Neuronal stem cell (in vitro differentiated cells): ENCODE results near the gene ACACB.

Experiments
- DNase-seq: peaks from one replicate; pipeline ENCODE4 v3.0.0-alpha.2; 2013; ENCODE audit warnings: low spot score
- H2AFZ ChIP-seq: one replicate; pipeline ENCODE4 v1.6.1; 2013; ENCODE audit warnings: mild to moderate bottlenecking, low read length, inconsistent platforms
- H2AK5ac ChIP-seq: 2 replicates; pipeline ENCODE4 v1.6.1; 2013; ENCODE audit warnings: low read depth, mild to moderate bottlenecking, inconsistent platforms, low read length, moderate library complexity, mixed read lengths
- H2BK120ac ChIP-seq: 2 replicates; pipeline ENCODE4 v1.6.1; 2013; ENCODE audit warnings: low read depth, mild to moderate bottlenecking, inconsistent platforms, low read length, moderate library complexity, mixed read lengths
- H2BK12ac ChIP-seq: one replicate; pipeline ENCODE4 v1.6.1; 2013; ENCODE audit warnings: low read length, inconsistent platforms
- H2BK15ac ChIP-seq: 2 replicates; pipeline ENCODE4 v1.6.1; 2013; ENCODE audit warnings: mild to moderate bottlenecking, low read length, inconsistent platforms, mixed read lengths
- H2BK5ac ChIP-seq: one replicate; pipeline ENCODE4 v1.6.1; 2013; ENCODE audit warnings: inconsistent platforms, mild to moderate bottlenecking, low read length, moderate library complexity
- H3K14ac ChIP-seq: one replicate; pipeline ENCODE4 v1.6.1; 2013; ENCODE audit warnings: low read length, inconsistent platforms
- H3K18ac ChIP-seq: 2 replicates; pipeline ENCODE4 v1.6.1; 2013; ENCODE audit warnings: low read length, inconsistent platforms
- H3K23ac ChIP-seq: 2 replicates; pipeline ENCODE4 v1.6.1; 2013; ENCODE audit warnings: low read depth, mild to moderate bottlenecking, mixed read lengths, low read length, inconsistent platforms; ENCODE audit not compliant: poor library complexity
- H3K27ac ChIP-seq: replicated peaks from 3 replicates; pipeline ENCODE4 v1.5.1; 2013; ENCODE audit warnings: low read length, inconsistent platforms
- H3K27me3 ChIP-seq, 3 experiments: 2 replicates each; pipeline ENCODE4 v1.6.1; 2013; ENCODE audit warnings: low read length in 3 of 3, mild to moderate bottlenecking in 2 of 3, inconsistent platforms in 1 of 3, low read depth in 1 of 3, mixed read lengths in 1 of 3, moderate library complexity in 1 of 3; ENCODE audit not compliant: control insufficient read depth in 3 of 3, insufficient read depth in 3 of 3
- H3K36me3 ChIP-seq, 2 donors: replicated peaks in 1 of 2; 2 replicates each; pipeline ENCODE4 v1.6.1; 2013; ENCODE audit warnings: low read length in 2 of 2; ENCODE audit not compliant: control insufficient read depth in 2 of 2, insufficient read depth in 2 of 2
- H3K4ac ChIP-seq: 2 replicates; pipeline ENCODE4 v1.6.1; 2013; ENCODE audit warnings: inconsistent platforms, mild to moderate bottlenecking, low read length, moderate library complexity
- H3K4me1 ChIP-seq, 2 donors: 1 replicate in 1 of 2; 2 replicates in 1 of 2; pipeline ENCODE4 v1.6.1; 2013; ENCODE audit warnings: low read length in 2 of 2, low read depth in 1 of 2; ENCODE audit not compliant: control insufficient read depth in 2 of 2, insufficient read depth in 1 of 2
- H3K4me2 ChIP-seq: one replicate; pipeline ENCODE4 v1.6.1; 2013; ENCODE audit warnings: mild to moderate bottlenecking, low read length, inconsistent platforms; ENCODE audit not compliant: insufficient read depth, poor library complexity, severe bottlenecking
- H3K4me3 ChIP-seq, 2 donors: 2 replicates each; pipeline ENCODE4 v1.5.1; 2013; ENCODE audit warnings: low read length in 2 of 2, mild to moderate bottlenecking in 2 of 2, inconsistent platforms in 1 of 2, moderate library complexity in 1 of 2
- H3K79me1 ChIP-seq: one replicate; pipeline ENCODE4 v1.6.1; 2013; ENCODE audit warnings: low read depth, mild to moderate bottlenecking, inconsistent platforms, low read length, moderate library complexity
- H3K9ac ChIP-seq: one replicate; pipeline ENCODE4 v1.6.1; 2013; ENCODE audit warnings: mild to moderate bottlenecking, low read depth, low read length, inconsistent platforms; ENCODE audit not compliant: poor library complexity
- H3K9me3 ChIP-seq, 2 donors: replicated peaks in 1 of 2; 2 replicates each; pipeline versions ENCODE3 to v1.6.1; 2013; ENCODE audit warnings: low read length in 2 of 2, mild to moderate bottlenecking in 2 of 2, inconsistent platforms in 1 of 2, low read depth in 1 of 2, mixed read lengths in 1 of 2, moderate library complexity in 1 of 2; ENCODE audit not compliant: control insufficient read depth in 2 of 2, insufficient read depth in 1 of 2
- H4K8ac ChIP-seq: one replicate; pipeline ENCODE4 v1.6.1; 2013; ENCODE audit warnings: low read depth, mild to moderate bottlenecking, inconsistent platforms, low read length, moderate library complexity
- H4K91ac ChIP-seq: one replicate; pipeline ENCODE4 v1.6.1; 2013; ENCODE audit warnings: low read length, low read depth, mild to moderate bottlenecking, inconsistent platforms; ENCODE audit not compliant: poor library complexity
- WGBS, 2 donors: extraction: QIAGEN DNeasy Blood & Tissue Kit; methylation state at CpG; one replicate each; pipeline ENCODE4 v1.1.7; 2013; ENCODE audit warnings: missing lambda C conversion rate in 2 of 2, mixed read lengths in 1 of 2; ENCODE audit not compliant: insufficient read length in 2 of 2, insufficient replicate concordance in 1 of 2; ENCODE audit errors: extremely low coverage in 2 of 2; 5-methylcytosine and 5-hydroxymethylcytosine counted together

Gene ACACB

GRCh38 chr12:109178532-109178931 lies 62.1 kb downstream of the ACACB start:
- Histone ChIP-seq H3K36me3 (peaks cover 1 to 6% of the 10 kb centered on the region in 2 donors), H2AK5ac (no peak overlapping the region), H4K91ac (no peak overlapping the region), H2AFZ (no peak overlapping the region), H3K23ac (no peak overlapping the region), H4K8ac (no peak overlapping the region), H3K4me3 (no peak overlapping the region), H2BK120ac (no peak overlapping the region), H2BK15ac (no peak overlapping the region), H3K4me1 (no peaks in the 10 kb centered on the region), H3K14ac (no peak overlapping the region), H3K4ac (no peak overlapping the region), H3K27me3 (no peaks in the 10 kb centered on the region), H2BK12ac (no peak overlapping the region), H3K9me3 (peaks cover 2 to 8% of the 10 kb centered on the region in 2 donors), H2BK5ac (no peak overlapping the region), H3K9ac (no peak overlapping the region), H3K79me1 (no peaks in the 10 kb centered on the region), H3K27ac (no peak overlapping the region), H3K18ac (no peak overlapping the region), H3K4me2 (no peak overlapping the region)
- WGBS, 2 donors = no CpG with 5 or more reads among the region's 6 CpGs
- no peak for DNase-seq

GRCh38 chr12:109179927-109180326 lies 63.5 kb downstream of the ACACB start:
- peaks cover 1 to 6% of the 10 kb centered on the region in 2 donors for H3K36me3 ChIP-seq
- no peak overlapping the region for H3K27ac ChIP-seq
- H3K4ac ChIP-seq = no peak overlapping the region
- H3K9ac ChIP-seq = no peak overlapping the region
- no peaks in the 10 kb centered on the region for H3K27me3 ChIP-seq
- no peak overlapping the region for H3K23ac ChIP-seq
- H2BK5ac ChIP-seq = no peak overlapping the region
- H4K8ac ChIP-seq = no peak overlapping the region
- H3K18ac ChIP-seq = no peak overlapping the region
- no peak overlapping the region for H4K91ac ChIP-seq
- no peaks in the 10 kb centered on the region for H3K79me1 ChIP-seq
- no peak for DNase-seq
- no peak overlapping the region for H3K4me3 ChIP-seq
- H3K4me2 ChIP-seq = no peak overlapping the region
- no peaks in the 10 kb centered on the region for H3K4me1 ChIP-seq
- H2AFZ ChIP-seq = no peak overlapping the region
- H2BK15ac ChIP-seq = no peak overlapping the region
- H2BK12ac ChIP-seq = no peak overlapping the region
- no peak overlapping the region for H2AK5ac ChIP-seq
- no peak overlapping the region for H3K14ac ChIP-seq
- no CpG with 5 or more reads among the region's 6 CpGs for WGBS, 2 donors
- H2BK120ac ChIP-seq = no peak overlapping the region
- H3K9me3 ChIP-seq = peaks cover 0 to 5% of the 10 kb centered on the region in 2 donors

GRCh38 chr12:109182041-109182839 lies 65.9 kb downstream of the ACACB start:
- Histone ChIP-seq H2BK12ac (no peak overlapping the region), H3K4me2 (no peak overlapping the region), H3K9me3 (peaks cover 0 to 5% of the 10 kb centered on the region in 2 donors), H3K36me3 (peaks cover 1 to 10% of the 10 kb centered on the region in 2 donors), H3K27ac (no peak overlapping the region), H4K8ac (no peak overlapping the region), H2AK5ac (no peak overlapping the region), H3K27me3 (no peaks in the 10 kb centered on the region), H3K18ac (no peak overlapping the region), H3K4ac (no peak overlapping the region), H2BK5ac (no peak overlapping the region), H3K4me1 (no peaks in the 10 kb centered on the region), H2BK15ac (no peak overlapping the region), H2AFZ (no peak overlapping the region), H3K9ac (no peak overlapping the region), H3K4me3 (no peak overlapping the region), H3K79me1 (no peaks in the 10 kb centered on the region), H3K23ac (no peak overlapping the region), H2BK120ac (no peak overlapping the region), H4K91ac (no peak overlapping the region), H3K14ac (no peak overlapping the region)
- DNase-seq = no peak
- no CpG with 5 or more reads among the region's 7 CpGs for WGBS, 2 donors

- no peak overlapping the region for H3K4me3 ChIP-seq
- H3K23ac ChIP-seq = no peak overlapping the region
- H2BK12ac ChIP-seq = no peak overlapping the region
- no peaks in the 10 kb centered on the region for H3K4me1 ChIP-seq
- no peak overlapping the region for H4K8ac ChIP-seq
- H3K27ac ChIP-seq = no peak overlapping the region
- H3K9me3 ChIP-seq = peaks cover 0 to 5% of the 10 kb centered on the region in 2 donors
- DNase-seq = no peak
- no peak overlapping the region for H3K9ac ChIP-seq
- H3K14ac ChIP-seq = no peak overlapping the region
- no peak overlapping the region for H3K18ac ChIP-seq
- no peak overlapping the region for H3K4ac ChIP-seq
- H2AFZ ChIP-seq = no peak overlapping the region
- H2BK5ac ChIP-seq = no peak overlapping the region
- no peak overlapping the region for H2BK15ac ChIP-seq
- WGBS, 2 donors = no CpG with 5 or more reads among the region's 12 CpGs
- H3K36me3 ChIP-seq = peaks cover 0 to 4% of the 10 kb centered on the region in 2 donors
- H2AK5ac ChIP-seq = no peak overlapping the region
- no peaks in the 10 kb centered on the region for H3K79me1 ChIP-seq
- no peak overlapping the region for H3K4me2 ChIP-seq
- H3K27me3 ChIP-seq = no peaks in the 10 kb centered on the region
- H4K91ac ChIP-seq = no peak overlapping the region
- no peak overlapping the region for H2BK120ac ChIP-seq
Observed at GRCh38 chr12:109185441-109185840, 69.1 kb downstream of the ACACB start.
